Cerebellar nuclear complex (tissue), 1 donor: ENCODE measurements around the gene SPATS2L.

ENCODE experiments used
- DNase-seq, 2 experiments: peaks; one replicate each; lab custom pipeline; 2025; lab: John Stamatoyannopoulos, UW

SPATS2L gene

DNA sequence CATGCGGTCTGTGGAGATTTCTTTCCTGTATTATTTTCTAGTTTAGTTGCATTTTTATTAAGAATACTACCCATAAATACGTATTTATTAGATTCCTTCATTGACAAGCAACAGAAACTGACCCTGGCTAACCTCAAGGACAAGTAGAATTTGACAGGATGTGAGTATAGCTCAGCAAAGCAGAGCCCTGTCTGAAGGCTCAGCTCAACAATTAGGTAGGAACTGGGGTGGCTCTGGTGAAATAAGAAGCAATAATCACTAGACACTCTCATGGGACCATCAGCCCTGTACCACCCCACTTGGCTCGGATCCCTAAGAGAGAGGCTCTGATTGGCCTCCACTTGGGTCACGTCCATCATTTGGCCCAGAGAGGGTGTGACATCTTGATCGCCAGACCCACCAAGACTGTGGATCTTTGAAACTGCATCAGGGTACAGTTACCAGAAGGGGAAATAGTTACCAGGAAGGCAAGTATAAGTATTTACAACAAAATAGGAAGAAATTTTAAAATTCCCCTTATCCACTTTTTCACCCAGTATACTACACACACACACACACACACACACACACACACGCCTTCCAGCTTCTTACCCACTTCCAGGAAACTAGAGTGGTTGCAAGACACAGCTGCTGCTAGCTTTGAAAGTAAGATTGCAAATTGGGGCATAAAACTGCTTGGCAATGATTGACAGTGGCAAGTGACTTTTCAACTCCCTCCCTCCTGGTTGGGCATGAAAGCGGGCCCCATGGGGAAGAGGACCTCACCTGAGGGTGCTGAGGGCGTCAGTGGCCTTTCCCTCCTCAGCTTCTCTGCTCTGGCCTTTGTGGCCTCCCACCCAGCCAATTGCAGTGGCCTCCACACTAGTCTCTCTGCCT, 161.6 kb downstream of the SPATS2L start:
- no peak for DNase-seq

DNA sequence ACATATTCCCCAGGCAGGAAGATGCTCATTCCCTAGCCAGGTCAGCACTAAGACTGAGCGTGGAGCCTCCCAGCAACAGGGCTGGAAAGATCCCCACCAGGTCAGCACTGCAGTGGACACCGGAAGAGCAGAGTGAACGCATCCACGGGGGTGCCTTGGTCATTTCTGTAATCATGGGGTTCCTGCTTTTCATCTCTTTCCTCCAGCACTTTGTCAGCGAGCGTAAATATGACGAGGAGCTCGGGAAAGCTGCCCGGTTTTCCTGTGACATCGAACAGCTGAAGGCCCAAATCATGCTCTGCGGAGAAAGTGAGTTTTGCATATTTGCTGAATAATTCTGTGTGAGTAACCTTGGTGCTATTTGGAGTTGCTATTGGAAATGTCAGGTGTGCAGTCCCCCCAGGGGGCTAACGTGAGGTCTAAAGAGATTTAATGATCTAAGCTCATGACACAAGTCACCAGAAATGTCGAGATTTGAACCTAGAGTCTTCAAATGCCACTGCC, 163.3 kb downstream of the SPATS2L start:
- DNase-seq, result no peak

DNA sequence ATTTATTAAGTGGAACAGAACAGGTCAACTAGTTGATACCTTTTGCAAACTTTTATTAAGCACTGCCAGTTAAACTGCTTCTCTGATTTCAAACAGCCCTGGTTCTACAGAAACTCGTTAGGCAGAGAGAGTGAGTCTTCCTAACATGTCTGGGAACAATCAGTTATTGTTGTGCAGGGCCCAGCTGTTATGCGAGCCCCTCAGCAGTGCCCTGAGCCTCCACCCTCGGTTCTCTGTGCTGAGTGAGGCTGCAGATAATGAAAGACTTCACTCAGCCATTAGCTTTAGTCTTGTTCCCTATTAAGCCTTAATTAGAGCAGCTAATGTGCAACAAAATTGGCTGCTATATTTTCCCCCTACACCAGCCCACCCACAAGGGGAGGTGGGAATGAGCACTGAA, 163.7 kb downstream of the SPATS2L start:
- no peak for DNase-seq

DNA sequence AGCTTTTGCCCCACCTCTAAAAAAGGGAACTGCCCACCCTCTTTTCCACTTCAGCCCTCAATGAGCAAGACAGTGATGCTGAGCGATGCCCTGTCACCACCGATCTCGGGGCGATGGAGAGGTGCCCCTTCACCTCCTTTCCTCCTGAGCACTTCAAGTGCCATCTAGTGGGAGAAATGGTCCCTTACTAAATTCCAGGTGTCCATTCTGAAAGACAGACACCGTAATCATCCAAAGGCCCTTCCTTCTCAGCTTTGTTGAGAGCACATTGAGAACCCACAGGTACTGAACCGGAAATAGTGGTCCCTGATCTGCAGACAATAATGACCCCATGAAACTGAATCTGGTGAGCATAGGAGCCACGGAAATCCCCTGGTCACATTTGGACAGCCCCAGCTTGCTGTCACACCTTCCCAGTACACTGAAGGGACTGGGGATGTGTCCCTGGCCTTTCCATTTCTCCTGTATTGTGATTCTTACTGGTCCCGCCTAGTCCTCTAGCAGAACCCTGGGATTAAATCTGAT, 164.9 kb downstream of the SPATS2L start:
- peak in 1 of 2 experiments; percentile 23 for DNase-seq

DNA sequence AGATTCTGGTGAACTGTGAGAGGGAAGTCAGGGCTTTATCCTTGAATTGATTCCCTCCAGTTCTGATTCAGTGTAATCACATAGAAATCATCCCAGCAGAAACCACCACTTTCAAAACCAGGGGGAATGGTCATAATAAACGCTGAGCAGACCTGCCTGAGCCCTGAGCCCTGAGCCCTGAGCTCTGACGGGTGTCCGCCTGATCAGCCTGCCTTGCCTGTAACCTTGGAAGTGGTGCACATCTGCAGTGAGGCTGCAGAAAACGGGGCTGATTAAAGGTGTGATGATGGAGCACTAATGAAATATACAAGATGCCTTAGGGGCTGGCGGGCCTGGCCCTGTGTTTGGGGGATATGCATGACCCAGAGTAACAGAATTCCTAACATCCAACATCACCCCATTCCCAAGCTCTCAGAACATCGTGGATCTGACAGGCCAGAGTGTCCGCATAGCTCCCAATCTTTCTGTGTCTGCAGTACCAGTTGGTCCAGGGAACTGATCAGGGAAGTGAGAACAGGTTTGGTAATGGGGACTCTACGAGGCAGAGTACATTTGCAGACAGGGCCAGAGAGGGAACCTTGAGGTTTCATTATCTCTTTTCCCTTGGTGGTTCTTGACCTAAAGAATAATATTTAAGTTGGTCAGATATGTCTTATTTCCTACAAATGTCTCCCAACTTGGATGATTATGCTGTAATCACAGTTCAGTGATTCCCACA, 165.6 kb downstream of the SPATS2L start:
- no peak for DNase-seq

DNA sequence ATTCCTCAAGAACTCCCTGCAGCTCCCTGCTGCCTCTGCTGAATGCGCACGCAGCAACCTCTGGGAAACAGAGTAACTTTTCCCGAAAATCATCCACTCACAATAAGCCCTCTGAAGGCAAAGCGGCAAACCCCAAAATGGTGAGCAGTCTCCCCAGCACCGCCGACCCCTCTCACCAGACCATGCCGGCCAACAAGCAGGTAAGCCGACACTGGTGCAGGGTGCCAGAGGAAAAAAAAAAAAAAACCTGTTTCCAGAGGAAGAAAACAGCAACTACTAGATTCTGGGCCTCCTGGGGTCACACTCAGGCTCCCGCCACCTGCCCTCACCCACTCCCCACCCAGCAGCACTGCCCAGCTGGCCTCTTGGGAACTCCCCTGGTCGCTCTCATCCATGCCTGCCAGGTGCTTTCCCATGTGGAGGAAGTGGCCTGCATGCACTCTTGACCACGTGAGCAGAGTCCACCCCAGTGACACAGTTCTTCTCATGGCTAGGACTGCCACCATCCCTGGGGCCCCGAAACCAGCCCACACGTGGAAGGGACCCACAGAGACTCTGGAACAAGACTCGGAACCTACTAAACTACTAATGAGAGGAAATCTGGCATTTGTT, 166.5 kb downstream of the SPATS2L start:
- DNase-seq, result no peak

DNA sequence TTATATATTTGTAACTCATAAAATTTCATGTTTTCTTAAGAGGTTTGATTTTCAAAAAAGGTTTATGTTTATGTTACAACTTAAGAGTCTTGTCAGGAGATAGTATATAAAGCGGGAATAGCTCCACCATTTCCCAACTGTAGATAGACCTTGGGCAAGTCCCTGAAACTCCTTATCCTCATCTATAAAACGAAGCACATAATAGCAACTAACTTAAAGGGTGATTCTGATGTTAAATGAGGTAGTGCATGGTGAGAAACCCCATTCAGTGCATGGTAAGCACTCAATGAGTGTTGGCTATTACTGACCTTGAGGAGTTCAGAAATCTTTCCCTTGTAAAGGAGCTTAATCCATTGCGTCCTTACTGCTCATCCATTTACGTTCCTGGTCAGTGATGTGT, 169.3 kb downstream of the SPATS2L start:
- no peak for DNase-seq

DNA sequence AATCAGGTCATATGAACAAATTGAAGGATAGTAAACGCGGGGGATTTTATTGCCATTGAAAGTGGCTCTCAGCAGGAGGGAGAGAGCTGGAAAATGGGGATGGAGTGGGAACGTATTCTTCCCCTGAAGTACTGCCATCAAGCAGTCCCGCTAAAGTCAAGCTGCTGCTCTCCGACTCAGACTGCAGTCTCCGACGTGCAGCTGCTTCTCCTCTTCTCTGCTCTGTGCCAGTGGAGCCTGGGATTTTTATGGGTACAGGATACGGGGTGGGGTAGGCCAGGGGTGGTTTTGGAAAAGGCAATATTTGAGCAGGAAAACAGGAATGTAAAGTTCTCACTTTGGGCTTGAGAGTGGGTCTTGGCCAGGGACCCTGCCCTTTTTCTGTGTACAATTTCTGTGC, 170.3 kb downstream of the SPATS2L start:
- DNase-seq, result no peak

DNA sequence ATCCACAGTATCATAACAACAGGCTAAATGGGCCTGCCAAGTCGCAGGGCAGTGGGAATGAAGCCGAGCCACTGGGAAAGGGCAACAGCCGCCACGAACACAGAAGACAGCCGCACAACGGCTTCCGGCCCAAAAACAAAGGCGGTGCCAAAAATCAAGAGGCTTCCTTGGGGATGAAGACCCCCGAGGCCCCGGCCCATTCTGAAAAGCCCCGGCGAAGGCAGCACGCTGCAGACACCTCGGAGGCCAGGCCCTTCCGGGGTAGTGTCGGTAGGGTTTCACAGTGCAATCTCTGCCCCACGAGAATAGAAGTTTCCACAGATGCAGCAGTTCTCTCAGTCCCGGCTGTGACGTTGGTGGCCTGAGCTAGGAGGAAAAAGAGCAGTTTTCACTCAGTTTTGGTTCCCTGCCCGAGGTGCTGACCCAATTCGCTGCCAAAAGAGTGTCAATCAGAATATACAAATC, 171.2 kb downstream of the SPATS2L start:
- no peak for DNase-seq

DNA sequence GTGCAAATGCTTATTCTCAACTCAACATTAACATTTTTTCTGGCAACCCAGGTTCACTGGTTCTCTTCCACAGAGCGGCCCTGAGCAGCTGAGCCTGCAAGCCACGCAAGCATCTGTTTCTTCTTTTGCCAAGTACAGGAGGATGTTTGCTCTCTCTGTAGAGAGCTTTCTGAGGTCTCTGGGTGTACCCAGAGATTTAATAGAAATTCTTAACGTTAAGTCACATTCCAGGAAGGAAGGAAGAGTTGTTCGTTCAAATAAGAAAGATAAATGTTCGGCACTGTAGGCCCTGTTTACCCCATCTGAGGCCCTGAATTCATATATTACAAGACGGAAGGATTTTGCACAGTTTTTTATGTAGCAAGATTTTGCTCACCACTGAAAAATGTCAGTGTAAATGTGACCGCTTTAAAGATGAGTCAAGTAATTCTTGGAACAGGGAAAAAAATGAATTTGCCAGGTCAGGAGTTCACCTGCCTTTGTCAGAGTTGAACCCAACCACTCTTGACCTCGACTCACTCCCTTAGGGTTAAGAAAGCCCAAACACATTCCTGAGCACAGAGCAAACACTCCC, 173.3 kb downstream of the SPATS2L start:
- DNase-seq, result no peak

DNA sequence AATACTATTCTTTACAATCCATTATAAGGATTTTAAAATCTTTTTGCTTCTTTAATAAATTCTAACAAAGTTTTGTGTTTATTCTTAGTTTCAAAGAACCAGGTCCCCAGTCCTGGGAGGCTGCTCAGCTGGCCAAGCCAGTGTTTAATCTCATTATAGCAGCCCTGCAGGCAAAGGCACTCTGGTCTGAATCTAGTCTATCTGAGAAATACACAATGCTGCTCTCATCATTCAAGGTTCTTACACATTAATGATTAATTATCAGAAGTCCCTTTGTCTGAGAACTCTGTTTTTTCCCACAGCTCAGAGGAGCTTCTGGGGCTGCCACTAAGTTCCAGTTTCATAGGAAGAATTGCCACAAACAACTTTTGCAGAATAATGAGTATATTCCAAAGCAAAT, 175.7 kb downstream of the SPATS2L start:
- DNase-seq, result no peak

DNA sequence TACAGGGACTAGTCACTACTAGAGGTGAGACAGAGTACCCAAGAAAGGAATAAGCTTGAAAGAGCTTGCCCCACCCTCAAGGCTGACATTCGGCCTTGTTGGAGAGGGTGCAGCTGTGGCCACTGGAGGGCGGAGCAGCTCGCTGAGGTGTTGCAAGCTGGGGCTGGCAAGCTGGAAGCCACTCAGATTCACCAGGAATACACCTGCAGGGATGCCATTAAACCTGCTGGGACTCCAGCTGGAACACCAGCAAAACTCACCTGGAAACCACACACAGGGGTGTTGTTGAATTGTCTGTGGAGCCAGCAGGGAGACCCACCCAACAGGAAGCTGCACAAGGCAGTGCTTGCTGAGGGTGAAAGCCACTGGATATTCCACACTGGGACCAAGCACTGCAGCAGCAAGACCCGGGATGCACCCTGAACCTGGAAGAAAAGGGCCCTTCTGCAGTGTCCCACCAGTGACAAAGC, 177.3 kb downstream of the SPATS2L start:
- DNase-seq, result no peak

DNA sequence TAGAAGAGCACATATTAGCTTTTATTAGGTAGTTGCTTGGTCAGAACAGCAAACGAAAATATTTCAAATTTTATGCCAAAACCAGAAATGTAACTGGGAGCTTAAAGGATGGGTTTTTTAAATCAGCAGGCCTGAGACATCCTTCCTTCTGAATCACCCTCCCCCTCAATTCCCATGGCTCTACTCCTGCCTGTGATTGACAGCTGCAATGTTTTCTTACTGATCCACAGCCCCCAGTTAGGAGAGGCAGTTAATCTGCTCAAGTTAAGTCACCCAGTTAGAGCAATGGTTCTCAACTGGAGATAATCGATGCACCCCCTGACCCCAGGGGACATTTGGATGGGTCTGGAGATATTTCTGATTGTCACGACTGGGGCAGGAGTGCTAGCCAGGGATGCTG, 178.4 kb downstream of the SPATS2L start:
- DNase-seq, result no peak

DNA sequence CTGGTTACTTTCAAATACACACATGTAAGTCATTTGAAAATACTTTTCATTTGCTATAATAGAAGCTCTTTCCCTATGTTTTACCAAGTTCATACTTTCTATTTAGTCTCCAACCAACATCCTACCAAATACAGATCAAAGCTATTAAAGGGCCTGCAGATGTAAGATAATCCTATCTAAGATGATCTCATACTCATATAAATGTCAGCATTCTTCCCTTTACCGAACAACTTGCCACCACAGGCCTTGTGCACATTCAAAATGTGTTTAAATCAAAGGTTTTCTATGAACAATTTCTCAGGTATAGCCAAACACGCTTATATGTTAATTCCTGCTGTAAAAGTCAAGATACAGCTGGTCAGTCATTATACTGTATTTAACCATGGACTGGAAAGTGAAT, 180.0 kb downstream of the SPATS2L start:
- no peak for DNase-seq

DNA sequence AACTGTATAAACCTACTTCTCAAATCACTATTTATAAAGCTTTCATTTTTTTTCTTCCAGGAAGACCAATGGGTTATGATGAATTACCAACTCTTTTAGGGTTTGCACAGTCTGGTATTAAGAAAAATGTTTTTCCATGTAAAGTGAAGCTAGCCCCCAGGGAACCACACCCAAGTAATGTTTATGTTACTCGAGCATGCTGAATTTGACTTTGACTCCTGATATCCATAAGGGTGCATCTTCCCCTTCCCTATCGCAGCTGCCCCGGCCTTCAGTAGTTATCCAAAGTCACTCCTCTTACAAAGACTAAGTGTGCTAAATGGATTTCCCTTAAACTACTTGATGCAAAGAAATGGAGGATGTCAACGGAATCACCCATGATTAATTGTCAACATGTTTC, 181.7 kb downstream of the SPATS2L start:
- no peak for DNase-seq

DNA sequence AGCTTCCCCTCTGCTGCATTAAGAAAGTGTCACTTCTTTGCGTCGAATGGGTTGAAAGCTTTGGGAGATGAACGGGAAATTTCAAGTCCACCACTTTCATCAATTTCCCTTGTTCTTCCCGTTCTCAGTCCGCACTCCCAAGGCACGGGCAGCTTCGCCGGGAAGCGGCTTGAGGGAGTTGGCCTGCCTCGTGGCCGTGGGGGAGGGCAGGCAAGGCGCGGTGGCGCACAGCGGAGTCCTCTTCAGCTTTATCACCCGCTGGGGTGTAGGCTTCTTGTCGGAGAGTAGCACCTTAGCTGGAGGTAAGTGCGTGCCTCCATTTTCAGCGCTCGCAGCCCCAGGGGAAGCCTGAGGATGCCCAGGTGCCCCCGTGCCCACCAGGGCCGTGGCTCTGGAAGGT, 183.5 kb downstream of the SPATS2L start:
- no peak for DNase-seq

DNA sequence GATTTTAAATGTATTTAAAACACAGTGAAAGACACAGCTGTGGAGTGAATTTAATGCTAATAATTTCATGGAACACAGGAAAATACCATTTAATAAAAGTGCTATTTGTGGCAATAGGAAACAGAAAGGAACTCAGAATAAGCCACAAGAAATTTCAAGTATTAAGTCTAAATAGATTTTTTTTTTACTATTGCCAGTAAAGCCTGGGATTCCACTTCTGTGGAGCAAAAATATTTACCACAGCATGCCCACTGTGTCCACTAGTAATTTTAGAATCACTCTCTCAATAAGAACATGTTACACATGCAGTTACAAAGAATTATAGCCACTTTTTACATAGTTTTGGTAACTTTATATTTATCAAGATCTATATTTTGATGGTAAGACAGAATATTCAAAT, 186.2 kb downstream of the SPATS2L start:
- no peak for DNase-seq

DNA sequence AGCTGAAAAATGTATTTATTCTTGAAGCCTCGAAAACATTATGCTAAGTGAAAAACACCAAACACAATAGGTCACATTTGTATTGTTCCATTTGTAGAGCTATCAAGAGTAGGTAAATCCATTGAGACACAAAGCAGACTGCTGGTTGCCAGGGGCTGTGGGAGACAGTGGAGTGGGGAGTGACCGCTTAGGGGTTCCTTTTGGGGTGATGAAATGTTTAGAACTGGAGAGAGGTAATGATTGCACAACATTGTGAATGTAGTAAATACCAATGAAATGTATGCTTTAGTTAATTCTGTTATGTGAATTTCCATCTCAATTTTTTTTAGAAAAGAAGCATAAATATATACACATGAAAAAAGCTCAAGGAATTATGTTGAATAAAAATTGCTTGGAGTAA, 187.6 kb downstream of the SPATS2L start:
- DNase-seq, result no peak

DNA sequence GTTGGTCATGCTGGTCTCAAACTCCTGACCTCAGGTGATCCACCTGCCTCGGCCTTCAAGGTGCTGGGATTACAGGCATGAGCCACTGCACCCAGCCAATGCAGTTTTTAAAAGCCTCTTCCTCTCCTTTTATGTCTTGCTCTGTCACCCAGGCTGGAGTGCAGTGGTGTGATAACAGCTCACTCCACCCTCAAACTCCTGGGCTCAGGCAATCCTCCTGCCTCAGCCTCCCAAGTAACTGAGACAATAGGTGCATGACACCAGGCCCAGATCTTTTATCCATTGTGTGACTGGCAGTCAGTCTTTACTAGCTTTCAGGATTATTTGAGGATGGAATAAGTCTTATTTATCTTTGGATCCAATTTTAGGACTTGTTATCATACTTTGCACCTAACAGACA, 190.2 kb downstream of the SPATS2L start:
- no peak for DNase-seq

DNA sequence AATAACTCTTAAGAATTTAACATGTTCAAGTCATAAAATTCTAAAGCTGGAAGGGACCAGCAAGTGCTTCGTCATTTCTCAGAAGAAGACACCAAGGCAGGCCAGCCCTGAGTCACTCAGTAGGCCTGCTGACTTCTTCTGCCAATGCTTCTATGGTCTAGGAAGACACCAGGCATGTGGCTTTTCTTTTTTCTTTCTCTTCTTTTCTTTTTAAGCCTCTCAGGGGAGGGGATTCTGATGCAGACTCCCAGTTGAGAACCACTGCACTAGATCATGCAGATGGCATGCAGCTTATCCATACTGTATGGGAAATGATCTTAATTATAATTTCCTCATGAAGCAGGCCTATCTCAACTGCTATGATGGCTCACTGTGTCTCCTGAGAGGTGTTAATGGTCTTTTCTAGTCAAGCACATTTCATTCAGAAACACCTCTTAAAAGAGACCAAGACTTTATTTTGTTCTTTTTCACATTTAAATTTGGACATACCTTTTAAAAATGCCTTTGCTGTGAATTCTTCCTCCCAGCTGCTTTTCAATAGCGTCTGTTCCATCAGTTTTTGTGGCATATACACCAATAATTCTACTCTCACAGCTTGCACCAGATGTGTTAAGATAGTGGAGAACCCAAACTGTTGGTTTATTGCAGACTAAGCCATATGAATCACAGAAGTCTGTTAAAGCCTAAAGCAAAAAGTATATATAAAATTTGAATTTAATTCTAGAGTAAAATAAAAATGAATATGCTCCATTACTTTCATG, 192.1 kb downstream of the SPATS2L start:
- DNase-seq, result no peak

DNA sequence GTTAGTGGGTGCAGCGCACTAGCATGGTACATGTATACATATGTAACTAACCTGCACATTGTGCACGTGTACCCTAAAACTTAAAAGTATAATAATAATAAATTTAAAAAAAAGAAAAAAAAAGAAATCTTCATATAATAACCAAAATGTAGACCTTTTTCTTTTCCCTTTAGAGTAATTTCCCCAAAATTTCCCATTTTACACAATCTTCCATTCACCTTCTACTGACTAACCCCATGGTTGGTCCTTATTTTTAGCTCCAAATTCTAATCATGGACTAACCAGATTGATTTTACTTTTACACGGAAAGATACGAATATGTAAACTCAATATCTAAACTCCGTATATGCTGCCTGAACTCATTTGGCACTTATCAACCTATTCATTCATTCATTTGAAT, 195.7 kb downstream of the SPATS2L start:
- DNase-seq, result no peak
